Measurements from ENCODE around the gene HSP90B1.

The HSP90B1 gene

DNA sequence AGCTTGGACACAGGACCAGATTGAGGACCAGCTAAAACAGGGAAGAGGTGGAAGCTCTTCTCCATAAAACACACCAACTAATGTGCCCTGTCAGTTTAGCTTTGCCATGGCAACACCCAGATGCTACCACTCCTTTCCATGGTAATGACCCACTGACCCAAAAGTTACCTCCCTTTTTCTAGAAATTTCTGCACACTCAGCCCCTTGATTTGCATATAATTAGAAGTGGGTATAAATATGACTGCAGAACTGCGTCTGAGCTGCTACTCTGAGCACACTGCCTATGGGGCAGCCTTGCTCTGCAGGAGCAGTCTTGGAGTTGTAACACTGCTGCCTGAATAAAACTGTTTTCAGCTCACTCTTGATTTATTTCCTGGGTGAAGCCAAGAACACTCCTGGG, 32.3 kb downstream of the HSP90B1 start:
- H3K9me3 ChIP-seq (ENCODE audit: low read length), result no peaks in the 10 kb centered on the region
- TF ChIP-seq, protein P1, sequence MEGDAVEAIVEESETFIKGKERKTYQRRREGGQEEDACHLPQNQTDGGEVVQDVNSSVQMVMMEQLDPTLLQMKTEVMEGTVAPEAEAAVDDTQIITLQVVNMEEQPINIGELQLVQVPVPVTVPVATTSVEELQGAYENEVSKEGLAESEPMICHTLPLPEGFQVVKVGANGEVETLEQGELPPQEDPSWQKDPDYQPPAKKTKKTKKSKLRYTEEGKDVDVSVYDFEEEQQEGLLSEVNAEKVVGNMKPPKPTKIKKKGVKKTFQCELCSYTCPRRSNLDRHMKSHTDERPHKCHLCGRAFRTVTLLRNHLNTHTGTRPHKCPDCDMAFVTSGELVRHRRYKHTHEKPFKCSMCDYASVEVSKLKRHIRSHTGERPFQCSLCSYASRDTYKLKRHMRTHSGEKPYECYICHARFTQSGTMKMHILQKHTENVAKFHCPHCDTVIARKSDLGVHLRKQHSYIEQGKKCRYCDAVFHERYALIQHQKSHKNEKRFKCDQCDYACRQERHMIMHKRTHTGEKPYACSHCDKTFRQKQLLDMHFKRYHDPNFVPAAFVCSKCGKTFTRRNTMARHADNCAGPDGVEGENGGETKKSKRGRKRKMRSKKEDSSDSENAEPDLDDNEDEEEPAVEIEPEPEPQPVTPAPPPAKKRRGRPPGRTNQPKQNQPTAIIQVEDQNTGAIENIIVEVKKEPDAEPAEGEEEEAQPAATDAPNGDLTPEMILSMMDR (IDR thresholded peaks at IDR 0.05; ENCODE audit: low read length), result no peak
- TF ChIP-seq EZH2 (IDR thresholded peaks at IDR 0.05; ENCODE audit: borderline replicate concordance, low read length), result no peak
- H3K4me1 ChIP-seq (ENCODE audit: insufficient read depth, low read length, severe bottlenecking), result peaks cover 25% of the 10 kb centered on the region
- H3K27ac ChIP-seq (ENCODE audit: low read depth, low read length, poor library complexity, severe bottlenecking), result no peak overlapping the region
- no peak overlapping the region for H3K4me3 ChIP-seq (ENCODE audit: low read depth, low read length, poor library complexity, severe bottlenecking)
- H3K27me3 ChIP-seq (ENCODE audit: insufficient read depth, low read length), result no peaks in the 10 kb centered on the region
- H3K4me2 ChIP-seq (ENCODE audit: low read length), result no peak overlapping the region
- H3K9me2 ChIP-seq (ENCODE audit: low read depth, low read length), result no peaks in the 10 kb centered on the region
- H4K20me1 ChIP-seq (ENCODE audit: insufficient read depth, low read length), result no peaks in the 10 kb centered on the region
- no peaks in the 10 kb centered on the region for H3K36me3 ChIP-seq (ENCODE audit: insufficient read depth, low read length)
- H3F3A ChIP-seq (ENCODE audit: insufficient read depth, low read length), result no peaks in the 10 kb centered on the region
- H3K79me2 ChIP-seq (ENCODE audit: insufficient read depth, low read length), result peaks cover 21% of the 10 kb centered on the region
- H3K9ac ChIP-seq (ENCODE audit: low read length), result no peak overlapping the region
- H2AFZ ChIP-seq (ENCODE audit: low read length), result no peak overlapping the region

DNA sequence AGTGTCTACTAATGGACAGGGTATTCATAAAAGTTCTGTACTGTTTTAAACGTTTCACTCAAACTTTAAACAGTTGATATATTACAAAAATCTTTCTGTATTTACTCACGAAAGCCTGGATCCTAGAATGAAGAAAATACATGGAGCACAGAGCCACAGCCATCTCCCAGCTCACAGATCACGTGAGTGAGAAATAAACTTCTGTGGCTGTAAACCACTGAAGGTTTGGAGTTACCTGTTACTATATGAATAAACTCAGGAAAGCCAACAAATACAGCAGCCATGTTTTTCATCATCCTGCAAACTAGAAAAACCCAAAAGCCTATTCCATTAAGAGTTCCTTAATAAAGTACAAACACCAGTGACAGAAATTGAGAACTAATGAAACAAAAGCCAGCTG, 34.6 kb downstream of the HSP90B1 start:
- H3K4me3 ChIP-seq (ENCODE audit: low read depth, low read length, poor library complexity, severe bottlenecking), result peak overlapping the region; percentile 81
- no peaks in the 10 kb centered on the region for H3F3A ChIP-seq (ENCODE audit: insufficient read depth, low read length)
- peak overlapping the region; percentile 71 for H3K4me2 ChIP-seq (ENCODE audit: low read length)
- peak overlapping the region; percentile 61 for H3K27ac ChIP-seq (ENCODE audit: low read depth, low read length, poor library complexity, severe bottlenecking)
- peaks cover 42% of the 10 kb centered on the region for H3K79me2 ChIP-seq (ENCODE audit: insufficient read depth, low read length)
- H2AFZ ChIP-seq (ENCODE audit: low read length), result no peak overlapping the region
- H3K9me3 ChIP-seq (ENCODE audit: low read length), result no peaks in the 10 kb centered on the region
- no peaks in the 10 kb centered on the region for H3K9me2 ChIP-seq (ENCODE audit: low read depth, low read length)
- peaks cover 20% of the 10 kb centered on the region for H3K4me1 ChIP-seq (ENCODE audit: insufficient read depth, low read length, severe bottlenecking)
- no peaks in the 10 kb centered on the region for H4K20me1 ChIP-seq (ENCODE audit: insufficient read depth, low read length)
- H3K36me3 ChIP-seq (ENCODE audit: insufficient read depth, low read length), result no peaks in the 10 kb centered on the region; the same call in 1 of the 2 replicates
- TF ChIP-seq, protein P1 (IDR thresholded peaks at IDR 0.05; ENCODE audit: low read length), result no peak
- no peaks in the 10 kb centered on the region for H3K27me3 ChIP-seq (ENCODE audit: insufficient read depth, low read length)
- peak overlapping the region; percentile 92 for H3K9ac ChIP-seq (ENCODE audit: low read length)

DNA sequence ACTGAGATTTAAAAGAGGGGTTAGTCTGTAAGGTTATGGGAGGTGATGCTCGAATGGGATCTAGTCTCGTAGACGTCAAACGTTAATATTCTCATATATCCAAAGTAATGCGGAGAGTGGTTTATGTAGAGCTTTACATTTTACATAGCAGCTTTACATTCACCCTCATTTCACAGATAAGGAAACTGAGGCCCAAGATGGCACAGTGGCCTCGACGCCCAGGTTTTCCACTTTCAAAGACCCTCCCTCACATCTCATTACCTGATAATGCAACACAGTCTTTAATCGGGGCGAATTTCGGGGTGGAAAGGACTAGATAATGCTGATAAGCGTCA, 35.0 kb downstream of the HSP90B1 start:
- Histone ChIP-seq H3K9me3 (ENCODE audit: low read length) (no peaks in the 10 kb centered on the region), H4K20me1 (ENCODE audit: insufficient read depth, low read length) (no peaks in the 10 kb centered on the region), H3K4me3 (ENCODE audit: low read depth, low read length, poor library complexity, severe bottlenecking) (peak overlapping the region; percentile 81), H2AFZ (ENCODE audit: low read length) (no peak overlapping the region), H3K4me2 (ENCODE audit: low read length) (peak overlapping the region; percentile 71), H3K79me2 (ENCODE audit: insufficient read depth, low read length) (peaks cover 47% of the 10 kb centered on the region), H3F3A (ENCODE audit: insufficient read depth, low read length) (no peaks in the 10 kb centered on the region), H3K36me3 (ENCODE audit: insufficient read depth, low read length) (no peaks in the 10 kb centered on the region; the same call in 1 of the 2 replicates), H3K4me1 (ENCODE audit: insufficient read depth, low read length, severe bottlenecking) (peaks cover 20% of the 10 kb centered on the region), H3K9ac (ENCODE audit: low read length) (peak overlapping the region; percentile 92), H3K27me3 (ENCODE audit: insufficient read depth, low read length) (no peaks in the 10 kb centered on the region), H3K9me2 (ENCODE audit: low read depth, low read length) (no peaks in the 10 kb centered on the region), H3K27ac (ENCODE audit: low read depth, low read length, poor library complexity, severe bottlenecking) (peak overlapping the region; percentile 61)
- TF ChIP-seq, protein P1 (IDR thresholded peaks at IDR 0.05; ENCODE audit: low read length), result no peak
- no peak for TF ChIP-seq EZH2 (IDR thresholded peaks at IDR 0.05; ENCODE audit: borderline replicate concordance, low read length)

All from OCI-LY1 (cell line).